Measurements from ENCODE around the gene C1orf87. TPM values are rescaled to one million over a fixed set of nuclear protein-coding genes. Genes with fewer than 3 reads are reported as not detected.

C1orf87 gene
- total and polyA plus RNA-seq, 7 experiments from 2014 or later = not detected

DNA sequence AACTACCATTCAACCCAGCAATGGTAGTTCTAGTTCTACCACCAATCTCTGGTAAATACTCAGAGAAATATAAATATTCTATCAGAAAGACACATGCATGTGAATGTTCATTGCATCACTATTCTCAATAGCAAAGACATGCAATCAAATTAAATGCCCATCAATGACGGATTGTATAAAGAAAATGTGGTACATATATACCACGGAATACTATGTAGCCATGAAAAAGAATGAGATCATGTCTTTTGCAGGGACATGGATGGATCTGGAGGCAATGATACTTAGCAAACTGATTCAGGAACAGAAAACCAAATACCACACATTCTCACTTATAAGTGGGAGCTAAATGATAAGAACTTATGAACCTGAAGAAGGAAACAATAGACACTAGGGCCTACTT, 37.5 kb upstream of the C1orf87 start:
- CTCF ChIA-PET = no interaction called here
- H3K9me3 ChIP-seq (ENCODE audit: control insufficient read depth in 2 of 3, low read length in 3 of 3) = no peaks in the 10 kb centered on the region
- H3K36me3 Mint-ChIP-seq = no peaks in the 10 kb centered on the region
- ATAC-seq (no peak), DNase-seq (no peak)
- H3K9me3 Mint-ChIP-seq = peaks cover 0 to 4% (median 0%) of the 10 kb centered on the region in 11 donors
- no peaks in the 10 kb centered on the region for H3K27me3 ChIP-seq (ENCODE audit: control insufficient read depth in 2 of 2, insufficient read depth in 2 of 2, low read length in 2 of 2)
- no peak overlapping the region for H3K27ac Mint-ChIP-seq
- peaks cover 0 to 19% (median 8%) of the 10 kb centered on the region in 5 donors for H3K27me3 Mint-ChIP-seq
- no peaks in the 10 kb centered on the region for H3K36me3 ChIP-seq (ENCODE audit: control insufficient read depth in 2 of 3, insufficient read depth in 3 of 3, low read length in 3 of 3)
- intact Hi-C loops (cut with micrococcal nuclease) = no loop called here
- no peaks in the 10 kb centered on the region for H3K4me1 Mint-ChIP-seq
- no peak overlapping the region for H3K4me3 ChIP-seq (ENCODE audit: low read length)
- H3K4me1 ChIP-seq (ENCODE audit: control insufficient read depth in 2 of 2, insufficient read depth in 2 of 2, low read length in 2 of 2) = no peaks in the 10 kb centered on the region
- H3K27ac ChIP-seq (ENCODE audit: low read depth, low read length) = no peak overlapping the region
- no peak overlapping the region for H3K4me3 Mint-ChIP-seq
- POLR2A ChIA-PET = no interaction called here

DNA sequence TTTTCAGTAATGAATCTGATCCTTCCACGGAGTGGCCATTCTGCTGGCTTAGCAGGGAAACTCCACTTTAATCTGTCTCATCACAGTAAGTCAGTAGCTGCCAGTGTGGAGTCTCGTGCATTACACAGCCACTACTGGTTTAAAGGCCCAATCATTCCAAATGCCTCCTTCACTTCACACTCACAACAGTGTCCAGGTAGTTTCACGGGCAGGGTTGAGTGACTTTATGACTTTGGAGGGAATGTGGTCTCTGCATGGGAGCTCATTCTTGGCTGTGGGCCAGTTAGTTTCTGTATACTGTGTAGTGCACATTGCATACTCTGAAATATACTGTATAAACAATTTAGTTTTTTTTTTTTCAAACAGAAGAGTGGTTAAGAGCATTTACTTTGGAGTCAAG, 34.6 kb upstream of the C1orf87 start:
- H3K36me3 Mint-ChIP-seq = no peaks in the 10 kb centered on the region
- no peaks in the 10 kb centered on the region for H3K4me1 ChIP-seq (ENCODE audit: control insufficient read depth in 2 of 2, insufficient read depth in 2 of 2, low read length in 2 of 2)
- no peak for DNase-seq
- H3K4me1 Mint-ChIP-seq = no peaks in the 10 kb centered on the region
- H3K36me3 ChIP-seq (ENCODE audit: control insufficient read depth in 2 of 3, insufficient read depth in 3 of 3, low read length in 3 of 3) = no peaks in the 10 kb centered on the region
- ChIA-PET CTCF (no interaction called here), POLR2A (no interaction called here)
- no peak for ATAC-seq
- no peak overlapping the region for H3K4me3 ChIP-seq (ENCODE audit: low read length)
- no peak overlapping the region for H3K27ac Mint-ChIP-seq
- intact Hi-C loops (cut with micrococcal nuclease) = no loop called here
- peaks cover 0 to 20% (median 14%) of the 10 kb centered on the region in 5 donors for H3K27me3 Mint-ChIP-seq
- no peak overlapping the region for H3K27ac ChIP-seq (ENCODE audit: low read depth, low read length)
- H3K9me3 Mint-ChIP-seq = peaks cover 0 to 11% (median 0%) of the 10 kb centered on the region in 11 donors
- no peaks in the 10 kb centered on the region for H3K9me3 ChIP-seq (ENCODE audit: control insufficient read depth in 2 of 3, low read length in 3 of 3)
- no peak overlapping the region for H3K4me3 Mint-ChIP-seq
- no peaks in the 10 kb centered on the region for H3K27me3 ChIP-seq (ENCODE audit: control insufficient read depth in 2 of 2, insufficient read depth in 2 of 2, low read length in 2 of 2)

DNA sequence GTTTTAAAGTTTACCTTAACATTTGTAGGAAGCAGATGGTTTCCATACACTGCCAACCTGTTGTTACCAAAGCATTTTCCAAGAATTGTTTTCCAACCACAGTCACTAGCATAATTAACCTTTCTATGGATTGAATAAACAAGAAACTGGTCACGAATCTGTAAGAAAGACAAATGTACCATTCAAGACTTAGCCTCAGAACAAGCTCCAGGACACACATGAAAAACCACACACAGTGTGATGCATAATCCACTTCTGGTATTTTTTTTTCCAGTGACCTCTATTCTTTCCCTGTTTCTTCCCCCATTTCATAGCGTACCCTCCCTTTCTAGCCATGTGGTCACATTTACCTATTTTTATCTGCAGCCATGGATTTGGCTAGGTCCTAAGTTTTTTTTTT, 29.6 kb upstream of the C1orf87 start:
- H3K4me1 Mint-ChIP-seq = no peaks in the 10 kb centered on the region
- DNase-seq = no peak

DNA sequence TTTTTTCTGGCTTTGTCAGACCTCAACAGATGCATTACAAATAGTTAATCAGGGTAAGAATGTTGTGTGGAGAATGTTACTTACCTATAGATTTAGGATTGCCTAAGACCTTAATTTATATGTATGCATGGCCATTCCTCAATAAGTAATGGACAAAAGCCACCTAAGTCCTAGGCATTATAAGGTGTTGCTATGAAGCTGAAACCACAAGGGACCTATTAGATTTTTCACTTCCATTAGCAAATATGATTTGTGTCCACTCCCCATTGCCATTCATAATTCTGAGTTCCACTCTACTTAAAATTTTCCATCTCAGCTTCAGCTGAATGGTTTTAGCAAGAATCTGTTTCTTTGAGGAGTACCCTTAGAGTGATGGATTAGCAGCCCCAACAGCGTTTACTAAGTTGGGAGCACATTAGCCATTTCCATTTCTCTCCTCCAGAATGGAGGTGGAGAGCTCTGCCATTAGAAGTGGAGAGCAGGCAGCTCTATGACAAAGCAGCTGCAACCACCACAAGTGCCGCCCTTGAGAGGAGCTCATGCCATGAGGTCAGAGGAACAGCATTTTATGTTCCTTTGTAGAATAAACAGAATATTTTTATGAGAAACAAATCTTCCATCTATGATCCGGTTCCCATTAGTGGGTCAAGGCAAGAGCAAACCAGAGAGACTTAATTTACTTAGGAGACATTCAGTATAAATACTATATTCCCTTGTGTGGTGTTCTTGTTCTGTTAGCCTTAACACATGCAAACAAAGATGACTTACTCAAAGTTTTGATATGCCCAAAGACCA, 28.9 kb upstream of the C1orf87 start:
- intact Hi-C loops (cut with micrococcal nuclease) = no loop called here
- peaks cover 0 to 11% (median 0%) of the 10 kb centered on the region in 11 donors for H3K9me3 Mint-ChIP-seq
- H3K4me1 Mint-ChIP-seq = no peaks in the 10 kb centered on the region
- Histone ChIP-seq H3K27me3 (ENCODE audit: control insufficient read depth in 2 of 2, insufficient read depth in 2 of 2, low read length in 2 of 2) (no peaks in the 10 kb centered on the region), H3K9me3 (ENCODE audit: control insufficient read depth in 2 of 3, low read length in 3 of 3) (no peaks in the 10 kb centered on the region), H3K4me3 (ENCODE audit: low read length) (no peak overlapping the region), H3K36me3 (ENCODE audit: control insufficient read depth in 2 of 3, insufficient read depth in 3 of 3, low read length in 3 of 3) (no peaks in the 10 kb centered on the region), H3K4me1 (ENCODE audit: control insufficient read depth in 2 of 2, insufficient read depth in 2 of 2, low read length in 2 of 2) (no peaks in the 10 kb centered on the region), H3K27ac (ENCODE audit: low read depth, low read length) (no peak overlapping the region)
- ATAC-seq (no peak), DNase-seq (no peak)
- CTCF ChIA-PET = no interaction called here
- no peak overlapping the region for H3K4me3 Mint-ChIP-seq
- peaks cover 0 to 16% (median 8%) of the 10 kb centered on the region in 5 donors for H3K27me3 Mint-ChIP-seq
- H3K27ac Mint-ChIP-seq = no peak overlapping the region
- no peaks in the 10 kb centered on the region for H3K36me3 Mint-ChIP-seq
- POLR2A ChIA-PET = no interaction called here

More for the DNA sequence above, 29.6 kb upstream of the C1orf87 start:
- Mint-ChIP-seq H3K4me3 (no peak overlapping the region), H3K36me3 (no peaks in the 10 kb centered on the region), H3K27ac (no peak overlapping the region), H3K9me3 (peaks cover 0 to 11% (median 0%) of the 10 kb centered on the region in 11 donors), H3K27me3 (peaks cover 0 to 16% (median 8%) of the 10 kb centered on the region in 5 donors)
- Histone ChIP-seq H3K4me1 (ENCODE audit: control insufficient read depth in 2 of 2, insufficient read depth in 2 of 2, low read length in 2 of 2) (no peaks in the 10 kb centered on the region), H3K4me3 (ENCODE audit: low read length) (no peak overlapping the region), H3K9me3 (ENCODE audit: control insufficient read depth in 2 of 3, low read length in 3 of 3) (no peaks in the 10 kb centered on the region), H3K27ac (ENCODE audit: low read depth, low read length) (no peak overlapping the region), H3K27me3 (ENCODE audit: control insufficient read depth in 2 of 2, insufficient read depth in 2 of 2, low read length in 2 of 2) (no peaks in the 10 kb centered on the region), H3K36me3 (ENCODE audit: control insufficient read depth in 2 of 3, insufficient read depth in 3 of 3, low read length in 3 of 3) (no peaks in the 10 kb centered on the region)
- intact Hi-C loops (cut with micrococcal nuclease) = no loop called here
- POLR2A ChIA-PET = no interaction called here
- no peak for ATAC-seq
- CTCF ChIA-PET = no interaction called here

DNA sequence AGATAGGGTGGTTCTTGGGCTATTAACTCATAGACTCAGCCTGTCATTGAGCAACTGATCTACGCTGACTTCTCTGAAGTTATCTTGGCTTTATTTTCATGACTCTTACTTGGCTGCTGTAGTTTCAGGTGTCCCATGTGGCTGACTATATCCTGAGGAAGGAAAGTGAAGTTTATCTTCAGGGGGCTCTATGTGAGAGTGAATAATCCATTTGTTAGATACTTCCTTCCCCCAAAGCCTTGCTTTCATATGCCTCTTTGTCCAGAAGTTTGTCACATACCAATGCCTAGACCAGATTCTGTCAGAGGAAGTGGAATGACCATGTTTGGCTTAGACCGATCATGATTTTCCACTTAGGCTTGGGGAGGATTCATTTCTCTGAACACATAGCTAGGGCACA, 27.9 kb upstream of the C1orf87 start:
- ATAC-seq (no peak), DNase-seq (no peak)
- H3K9me3 ChIP-seq (ENCODE audit: control insufficient read depth in 2 of 3, low read length in 3 of 3) = no peaks in the 10 kb centered on the region
- H3K27me3 ChIP-seq (ENCODE audit: control insufficient read depth in 2 of 2, insufficient read depth in 2 of 2, low read length in 2 of 2) = no peaks in the 10 kb centered on the region
- peaks cover 0 to 11% (median 0%) of the 10 kb centered on the region in 11 donors for H3K9me3 Mint-ChIP-seq
- no peak overlapping the region for H3K27ac ChIP-seq (ENCODE audit: low read depth, low read length)
- no peaks in the 10 kb centered on the region for H3K36me3 ChIP-seq (ENCODE audit: control insufficient read depth in 2 of 3, insufficient read depth in 3 of 3, low read length in 3 of 3)
- intact Hi-C loops (cut with micrococcal nuclease) = no loop called here
- CTCF ChIA-PET = no interaction called here
- H3K4me3 ChIP-seq (ENCODE audit: low read length) = no peak overlapping the region
- POLR2A ChIA-PET = no interaction called here
- no peaks in the 10 kb centered on the region for H3K4me1 Mint-ChIP-seq
- H3K27ac Mint-ChIP-seq = no peak overlapping the region
- peaks cover 0 to 13% (median 8%) of the 10 kb centered on the region in 5 donors for H3K27me3 Mint-ChIP-seq
- H3K36me3 Mint-ChIP-seq = no peaks in the 10 kb centered on the region
- no peak overlapping the region for H3K4me3 Mint-ChIP-seq
- no peaks in the 10 kb centered on the region for H3K4me1 ChIP-seq (ENCODE audit: control insufficient read depth in 2 of 2, insufficient read depth in 2 of 2, low read length in 2 of 2)

DNA sequence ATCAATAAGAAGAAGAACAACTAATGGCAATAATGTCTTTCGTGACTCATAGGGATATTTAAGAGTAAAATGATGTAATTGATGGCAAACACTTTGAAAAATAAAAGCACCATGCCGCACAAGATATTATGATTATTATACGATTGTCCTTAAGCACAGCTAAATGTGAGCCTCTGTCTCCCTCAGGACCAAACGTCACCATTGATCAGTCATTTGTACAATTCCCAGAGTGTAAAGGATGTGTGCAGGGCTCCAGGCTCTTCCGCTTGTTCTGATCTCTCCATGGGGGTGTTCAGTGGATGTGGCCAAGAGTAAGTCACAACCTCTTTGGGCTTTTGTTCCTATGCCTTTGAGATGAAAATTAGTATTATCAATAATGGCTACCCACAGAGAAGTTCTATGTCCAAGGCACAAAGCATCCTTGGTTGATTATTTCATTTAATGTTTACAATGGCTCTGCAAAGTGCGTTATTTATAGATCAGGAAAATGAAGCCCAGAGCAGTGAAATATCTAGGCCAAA, 17.7 kb upstream of the C1orf87 start:
- Mint-ChIP-seq H3K36me3 (no peaks in the 10 kb centered on the region), H3K27ac (no peak overlapping the region), H3K4me1 (no peaks in the 10 kb centered on the region), H3K4me3 (no peak overlapping the region), H3K27me3 (peaks cover 0 to 11% (median 2%) of the 10 kb centered on the region in 5 donors), H3K9me3 (peaks cover 0 to 1% (median 0%) of the 10 kb centered on the region in 11 donors)
- CTCF ChIA-PET = no interaction called here
- DNase-seq = no peak
- POLR2A ChIA-PET = no interaction called here
- intact Hi-C loops (cut with micrococcal nuclease) = no loop called here
- Histone ChIP-seq H3K4me1 (ENCODE audit: control insufficient read depth in 2 of 2, insufficient read depth in 2 of 2, low read length in 2 of 2) (no peaks in the 10 kb centered on the region), H3K27me3 (ENCODE audit: control insufficient read depth in 2 of 2, insufficient read depth in 2 of 2, low read length in 2 of 2) (no peaks in the 10 kb centered on the region), H3K27ac (ENCODE audit: low read depth, low read length) (no peak overlapping the region), H3K9me3 (ENCODE audit: control insufficient read depth in 2 of 3, low read length in 3 of 3) (no peaks in the 10 kb centered on the region), H3K4me3 (ENCODE audit: low read length) (no peak overlapping the region), H3K36me3 (ENCODE audit: control insufficient read depth in 2 of 3, insufficient read depth in 3 of 3, low read length in 3 of 3) (no peaks in the 10 kb centered on the region)
- no peak for ATAC-seq

DNA sequence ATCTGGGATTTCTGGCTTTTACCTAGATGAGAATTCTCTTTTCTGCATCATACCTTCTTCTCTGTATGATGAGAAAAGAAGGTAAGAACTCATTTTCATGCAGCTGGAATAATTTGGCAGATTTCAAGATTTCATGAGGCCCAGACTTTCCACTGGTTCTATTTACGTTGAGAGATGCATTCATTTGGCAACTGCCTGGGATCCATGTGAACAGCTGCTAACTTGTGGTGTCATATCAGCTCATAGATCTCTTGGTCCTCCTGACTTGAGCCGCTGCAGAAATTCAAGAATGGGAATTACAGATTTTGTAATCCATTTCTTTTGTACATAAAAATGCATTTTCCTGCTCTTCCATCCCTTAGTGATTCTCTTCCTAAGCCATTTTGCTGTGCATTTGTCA, 17.1 kb upstream of the C1orf87 start:
- Histone ChIP-seq H3K9me3 (ENCODE audit: control insufficient read depth in 2 of 3, low read length in 3 of 3) (no peaks in the 10 kb centered on the region), H3K4me3 (ENCODE audit: low read length) (no peak overlapping the region), H3K4me1 (ENCODE audit: control insufficient read depth in 2 of 2, insufficient read depth in 2 of 2, low read length in 2 of 2) (no peaks in the 10 kb centered on the region), H3K27ac (ENCODE audit: low read depth, low read length) (no peak overlapping the region), H3K36me3 (ENCODE audit: control insufficient read depth in 2 of 3, insufficient read depth in 3 of 3, low read length in 3 of 3) (no peaks in the 10 kb centered on the region), H3K27me3 (ENCODE audit: control insufficient read depth in 2 of 2, insufficient read depth in 2 of 2, low read length in 2 of 2) (no peaks in the 10 kb centered on the region)
- ChIA-PET CTCF (no interaction called here), POLR2A (no interaction called here)
- Mint-ChIP-seq H3K27me3 (peaks cover 0 to 8% (median 2%) of the 10 kb centered on the region in 5 donors), H3K36me3 (no peaks in the 10 kb centered on the region), H3K27ac (no peak overlapping the region), H3K4me1 (no peaks in the 10 kb centered on the region), H3K4me3 (no peak overlapping the region), H3K9me3 (peaks cover 0 to 1% (median 0%) of the 10 kb centered on the region in 11 donors)
- DNase-seq = no peak
- intact Hi-C loops (cut with micrococcal nuclease) = no loop called here
- ATAC-seq = no peak
